IMR-90 (cell line): ENCODE results near the gene GBA3. TPM values are rescaled to one million over a fixed set of nuclear protein-coding genes. Genes with fewer than 3 reads are reported as not detected.

Experiments
- ATAC-seq: fragments of 200-7000 bp; cut with Tn5 transposase; 2 replicates; pipeline ENCODE4 v1.9.1; 2020; ENCODE audit warnings: low read depth, mild to moderate bottlenecking, moderate library complexity
- BruUV-seq: library from RNA; stranded (reverse); fragments of 400-500 nt; replicated peaks from 2 replicates; lab custom pipeline; 2021; lab: Mats Ljungman, UMichigan
- CTCF ChIA-PET: fragments of 300-600 bp; formaldehyde crosslinking; extraction: SDS; loops from one replicate; lab custom pipeline; 2021; ENCODE audit warnings: antibody characterized with exemption; lab: Yijun Ruan, JAX
- POLR2A ChIA-PET: fragments of 300-600 bp; sonication (Branson Sonifier 250); formaldehyde crosslinking; loops from one replicate; lab custom pipeline; 2022; ENCODE audit warnings: antibody characterized with exemption; ENCODE audit not compliant: unreplicated experiment; lab: Charles Lee
- DNase-seq: peaks from one replicate; pipeline ENCODE4 v3.0.0; 2013
- H2AFZ ChIP-seq: replicated peaks from 2 replicates; pipeline ENCODE3; 2013; ENCODE audit warnings: low read length, mild to moderate bottlenecking; ENCODE audit not compliant: poor library complexity
- H2AK5ac ChIP-seq: 2 replicates; pipeline ENCODE4 v1.6.1; 2013; ENCODE audit warnings: low read depth, low read length, inconsistent platforms
- H2AK9ac ChIP-seq: replicated peaks from 2 replicates; pipeline ENCODE3; 2013; ENCODE audit warnings: mild to moderate bottlenecking, low read depth, low read length, moderate library complexity; ENCODE audit not compliant: poor library complexity
- H2BK120ac ChIP-seq: 2 replicates; pipeline ENCODE4 v1.6.1; 2013; ENCODE audit warnings: low read depth, low read length, inconsistent platforms
- H2BK15ac ChIP-seq: 3 replicates; pipeline ENCODE4 v1.6.1; 2013; ENCODE audit warnings: low read depth, low read length, inconsistent platforms
- H2BK20ac ChIP-seq: 2 replicates; pipeline ENCODE4 v1.6.1; 2013; ENCODE audit warnings: low read depth, mild to moderate bottlenecking, inconsistent platforms, low read length, moderate library complexity
- H2BK5ac ChIP-seq: 2 replicates; pipeline ENCODE4 v1.6.1; 2013; ENCODE audit warnings: mild to moderate bottlenecking, low read depth, low read length, inconsistent platforms; ENCODE audit not compliant: poor library complexity, severe bottlenecking
- H3K14ac ChIP-seq: replicated peaks from 2 replicates; pipeline ENCODE4 v1.6.1; 2013; ENCODE audit warnings: low read depth, low read length, inconsistent platforms
- H3K18ac ChIP-seq: 2 replicates; pipeline ENCODE4 v1.6.1; 2013; ENCODE audit warnings: low read depth, low read length, control low read depth
- H3K23ac ChIP-seq: 2 replicates; pipeline ENCODE4 v1.6.1; 2013; ENCODE audit warnings: low read depth, low read length, inconsistent platforms
- H3K27ac ChIP-seq: 2 replicates; pipeline ENCODE4 v1.5.1; 2013; ENCODE audit warnings: mild to moderate bottlenecking, control low read depth, low read length; ENCODE audit not compliant: insufficient read depth
- H3K27me3 ChIP-seq: 2 replicates; pipeline ENCODE4 v1.6.1; 2013; ENCODE audit warnings: low read length; ENCODE audit not compliant: control insufficient read depth, insufficient read depth
- H3K36me3 ChIP-seq: 2 replicates; pipeline ENCODE4 v1.6.1; 2013; ENCODE audit warnings: low read length, mixed read lengths; ENCODE audit not compliant: control insufficient read depth, insufficient read depth
- H3K4ac ChIP-seq: 2 replicates; pipeline ENCODE4 v1.6.1; 2013; ENCODE audit warnings: low read depth, low read length, inconsistent platforms
- H3K4me1 ChIP-seq: 2 replicates; pipeline ENCODE4 v1.6.1; 2013; ENCODE audit warnings: low read length, mixed read lengths; ENCODE audit not compliant: control insufficient read depth, insufficient read depth
- H3K4me2 ChIP-seq: 2 replicates; pipeline ENCODE4 v1.6.1; 2013; ENCODE audit warnings: low read depth, mild to moderate bottlenecking, control low read depth, low read length, moderate library complexity
- H3K4me3 ChIP-seq: 2 replicates; pipeline ENCODE4 v1.5.1; 2013; ENCODE audit warnings: low read depth, mild to moderate bottlenecking, control low read depth, low read length, moderate library complexity; ENCODE audit not compliant: insufficient read depth
- H3K56ac ChIP-seq: 2 replicates; pipeline ENCODE4 v1.6.1; 2013; ENCODE audit warnings: low read length, inconsistent platforms; ENCODE audit not compliant: insufficient read depth; ENCODE audit errors: extremely low read depth
- H3K79me1 ChIP-seq, 2 experiments: 2 replicates each; pipeline ENCODE4 v1.6.1; 2013; ENCODE audit warnings: low read length in 2 of 2, inconsistent platforms in 1 of 2, low read depth in 1 of 2
- H3K9ac ChIP-seq: 2 replicates; pipeline ENCODE4 v1.6.1; 2013; ENCODE audit warnings: low read depth, low read length, control low read depth
- H3K9me1 ChIP-seq: 2 replicates; pipeline ENCODE4 v1.6.1; 2013; ENCODE audit warnings: low read length, inconsistent platforms; ENCODE audit not compliant: insufficient read depth
- H3K9me3 ChIP-seq: 2 replicates; pipeline ENCODE4 v1.6.1; 2013; ENCODE audit warnings: low read length; ENCODE audit not compliant: control insufficient read depth, insufficient read depth
- H4K20me1 ChIP-seq: 2 replicates; pipeline ENCODE4 v1.6.1; 2013; ENCODE audit warnings: low read length, inconsistent platforms; ENCODE audit not compliant: insufficient read depth
- H4K5ac ChIP-seq: 2 replicates; pipeline ENCODE4 v1.6.1; 2013; ENCODE audit warnings: mild to moderate bottlenecking, low read depth, low read length, control low read depth
- H4K8ac ChIP-seq, 2 experiments: 2 replicates each; pipeline ENCODE4 v1.6.1; 2013; ENCODE audit warnings: low read depth in 2 of 2, low read length in 2 of 2, control low read depth in 1 of 2, inconsistent platforms in 1 of 2
- H4K91ac ChIP-seq: 2 replicates; pipeline ENCODE4 v1.6.1; 2013; ENCODE audit warnings: low read depth, low read length, inconsistent platforms; ENCODE audit not compliant: insufficient read depth
- BHLHE40 ChIP-seq: fragments of 150-350 bp; IDR thresholded peaks from 2 replicates; pipeline ENCODE4 v1.6.1; 2016; ENCODE audit warnings: mild to moderate bottlenecking, low read depth, low read length
- RAD21 ChIP-seq: IDR thresholded peaks from 2 replicates; pipeline ENCODE4 v1.6.1; 2012; ENCODE audit warnings: low read length, improper control_type of control experiment
- RFX5 ChIP-seq: IDR thresholded peaks from 2 replicates; pipeline ENCODE4 v1.8.0; 2012; ENCODE audit warnings: low read depth, mild to moderate bottlenecking, low read length, moderate library complexity
- SMC3 ChIP-seq: fragments of 150-350 bp; IDR thresholded peaks from 2 replicates; pipeline ENCODE4 v1.6.1; 2016; ENCODE audit warnings: low read depth, mild to moderate bottlenecking, antibody characterized with exemption, low read length, moderate library complexity
- USF2 ChIP-seq: fragments of 150-350 bp; IDR thresholded peaks from 2 replicates; pipeline ENCODE4 v1.6.1; 2017; ENCODE audit warnings: mild to moderate bottlenecking, antibody characterized with exemption, low read length, low read depth
- WGBS, 2 experiments: methylation state at CpG; one replicate each; pipeline versions ENCODE4 v1.1.5 to v1.1.7; 2013; ENCODE audit warnings: missing lambda C conversion rate in 2 of 2; ENCODE audit not compliant: insufficient read length in 1 of 2; ENCODE audit errors: extremely low coverage in 2 of 2; 5-methylcytosine and 5-hydroxymethylcytosine counted together
- dilution Hi-C: fragments of 300-500 bp; cut with HindIII; formaldehyde crosslinking; loops from one replicate; pipeline ENCODE4 v1.14.3; 2018; ENCODE audit warnings: low sequenced_read_pairs; ENCODE audit not compliant: unreplicated experiment
- in situ Hi-C: fragments of 300-500 bp; cut with MboI; formaldehyde crosslinking; loops from 3 replicates; pipeline ENCODE4 v1.14.3; 2019; ENCODE audit warnings: low sequenced_read_pairs, inconsistent platforms, mixed read lengths
- intact Hi-C: fragments of 100-400 bp; cut with micrococcal nuclease; formaldehyde crosslinking; loops from 2 replicates; pipeline ENCODE4 v1.10.0; 2022
- polyA plus RNA-seq, 3 experiments: library from polyadenylated mRNA; depleted of rRNA; stranded (reverse); fragments of >200 nt; gene quantifications; 2 replicates each; pipeline ENCODE4 v1.2.3, GENCODE V29; 2012; ENCODE audit warnings: low replicate concordance in 1 of 3
- total RNA-seq: library from RNA; depleted of rRNA; stranded (reverse); fragments of >200 nt; gene quantifications from 2 replicates; pipeline ENCODE4 v1.2.3, GENCODE V29; 2012

Gene GBA3
- total and polyA plus RNA-seq, 2 of the 4 experiments (the other 2 are of a cell fraction): not detected

GRCh38 chr4:22645481-22646182, 47.1 kb upstream of the GBA3 start:
- Histone ChIP-seq H3K79me1 (no peaks in the 10 kb centered on the region), H3K14ac (no peak overlapping the region), H3K9me1 (no peaks in the 10 kb centered on the region), H4K5ac (no peak overlapping the region), H4K20me1 (no peaks in the 10 kb centered on the region), H4K8ac (no peak overlapping the region), H2AK5ac (no peak overlapping the region), H3K23ac (no peak overlapping the region), H3K4me3 (no peak overlapping the region), H3K36me3 (no peaks in the 10 kb centered on the region), H4K91ac (no peak overlapping the region), H2AK9ac (no peak overlapping the region), H3K18ac (no peak overlapping the region), H2BK20ac (no peak overlapping the region), H3K4ac (no peak overlapping the region), H3K4me2 (no peak overlapping the region), H3K27me3 (no peaks in the 10 kb centered on the region), H2BK5ac (no peak overlapping the region), H2BK120ac (no peak overlapping the region), H2BK15ac (no peak overlapping the region), H3K9ac (no peak overlapping the region), H3K9me3 (no peaks in the 10 kb centered on the region), H2AFZ (no peak overlapping the region), H3K56ac (no peak overlapping the region), H3K4me1 (no peaks in the 10 kb centered on the region), H3K27ac (no peak overlapping the region)
- in situ Hi-C loops: no loop called here
- TF ChIP-seq BHLHE40 (no peak), USF2 (no peak), SMC3 (no peak), RAD21 (no peak), RFX5 (no peak)
- no CpG with 5 or more reads among the region's 1 CpG for WGBS, 2 experiments
- no peak for DNase-seq
- intact Hi-C loops: no loop called here
- no TSS peak for BruUV-seq
- POLR2A ChIA-PET: no interaction called here
- ATAC-seq: no peak
- CTCF ChIA-PET: interaction anchor here (0.7 kb wide), 1 partner anchor 788 kb away, joined by 3 read pairs; no protein-coding TSS in a partner anchor
- dilution Hi-C loops: no loop called here
